Stimulated activated CD8-positive, alpha-beta memory T cell treated with anti-CD3 and anti-CD28 coated beads, Interleukin-2, amount 100 ng/mL, for 48 hours (primary cell): Measurements from ENCODE around the gene PEMT.

Experiments used
- DNase-seq, 2 donors: peaks; one replicate each; pipeline ENCODE4 v3.0.0-alpha.2; 2020; ENCODE audit warnings: low read depth in 2 of 2

PEMT gene

DNA sequence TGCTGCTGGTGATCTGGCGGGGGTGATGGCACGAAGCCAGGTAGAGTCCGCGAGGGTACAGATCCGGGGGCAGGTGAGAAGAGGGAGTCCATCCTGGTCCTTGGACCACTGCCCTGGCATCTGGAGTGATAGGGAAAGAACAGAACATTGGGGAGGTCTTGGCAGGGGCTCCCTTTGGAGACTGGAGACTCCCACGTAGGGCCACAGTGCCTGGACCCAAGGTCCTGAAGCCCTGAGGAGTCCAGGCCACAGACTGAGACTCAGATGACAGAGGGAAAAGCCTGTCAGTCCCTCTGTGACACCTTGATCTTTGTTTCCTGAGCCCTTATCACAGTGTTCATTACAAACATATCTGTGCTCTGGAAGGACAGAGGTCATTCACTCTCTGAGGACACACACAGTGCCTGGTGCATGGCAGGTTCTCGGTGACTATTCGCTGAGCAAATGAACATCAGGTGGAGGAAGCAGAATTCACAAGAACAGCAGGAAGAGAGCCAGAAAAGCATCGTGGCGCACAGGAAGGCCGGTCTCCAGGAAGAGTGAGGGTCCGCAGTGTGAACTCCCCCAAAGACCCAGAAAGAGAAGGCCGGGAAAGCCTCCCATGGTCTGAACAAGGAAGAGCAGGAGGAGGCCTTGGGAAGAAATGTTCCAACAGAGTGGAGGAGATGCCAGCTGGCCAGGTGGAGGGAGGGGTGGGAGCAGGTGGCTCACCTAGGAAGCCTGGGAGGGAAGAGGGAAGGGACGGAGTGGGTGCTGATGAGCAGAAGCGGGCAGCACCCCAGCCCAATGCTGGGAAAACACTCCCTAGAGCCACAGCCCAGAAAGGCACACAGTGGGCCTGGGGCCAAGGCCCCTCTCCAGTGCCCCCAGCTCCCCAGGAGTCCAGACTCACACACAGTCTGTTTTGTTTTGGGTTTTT lies 20.5 kb downstream of the PEMT start:
- no peak for DNase-seq

DNA sequence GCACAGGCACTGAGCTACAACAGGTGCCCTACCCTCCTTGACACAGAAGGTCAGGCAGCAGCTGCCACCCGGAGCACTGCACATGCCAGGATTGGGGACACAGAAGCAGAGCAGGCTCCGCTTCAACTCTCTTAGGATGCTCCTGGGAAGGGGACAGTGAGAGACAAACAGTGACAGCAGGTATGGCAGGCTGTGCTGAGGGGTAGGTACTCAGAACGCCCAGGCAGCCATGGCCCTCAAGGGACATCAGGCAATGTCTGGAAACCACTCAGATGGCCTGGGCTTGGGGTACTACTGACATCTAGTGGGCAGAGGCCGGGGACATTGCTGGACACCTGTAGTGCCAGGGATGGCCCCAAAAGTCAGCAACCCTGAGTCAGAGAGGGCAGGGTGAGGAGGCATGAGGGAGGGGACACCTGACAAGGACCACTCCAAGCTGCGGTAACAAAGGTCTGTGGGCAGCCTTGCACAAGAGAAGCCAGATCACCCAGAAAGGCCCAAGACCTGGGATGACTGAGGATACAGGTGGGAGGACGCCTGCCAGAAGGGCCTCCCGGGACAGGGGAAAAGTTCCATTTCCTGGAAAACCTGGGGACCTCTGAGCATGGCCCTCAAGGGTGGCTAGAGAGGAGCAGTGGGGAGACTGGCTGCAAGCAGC lies 21.2 kb downstream of the PEMT start:
- no peak for DNase-seq

DNA sequence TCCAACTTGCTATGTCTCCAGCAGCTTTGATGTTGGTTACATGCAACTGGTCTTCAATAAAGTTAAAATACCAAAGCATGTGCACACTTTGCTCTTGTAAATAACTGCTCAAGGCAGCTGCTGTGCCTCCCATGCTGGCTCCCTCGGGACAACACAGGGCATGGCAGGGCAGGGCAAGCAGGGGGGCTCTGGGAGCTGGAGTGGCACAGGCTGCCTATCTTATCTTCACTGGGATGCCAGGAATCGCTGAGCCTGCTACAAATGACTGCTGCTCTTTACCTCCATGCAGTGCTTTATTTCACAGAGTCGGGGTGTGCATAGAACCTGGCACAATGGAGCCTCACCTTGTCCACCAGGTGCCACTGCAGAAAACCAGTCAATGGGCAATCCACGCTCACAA lies 21.8 kb downstream of the PEMT start:
- no peak for DNase-seq

DNA sequence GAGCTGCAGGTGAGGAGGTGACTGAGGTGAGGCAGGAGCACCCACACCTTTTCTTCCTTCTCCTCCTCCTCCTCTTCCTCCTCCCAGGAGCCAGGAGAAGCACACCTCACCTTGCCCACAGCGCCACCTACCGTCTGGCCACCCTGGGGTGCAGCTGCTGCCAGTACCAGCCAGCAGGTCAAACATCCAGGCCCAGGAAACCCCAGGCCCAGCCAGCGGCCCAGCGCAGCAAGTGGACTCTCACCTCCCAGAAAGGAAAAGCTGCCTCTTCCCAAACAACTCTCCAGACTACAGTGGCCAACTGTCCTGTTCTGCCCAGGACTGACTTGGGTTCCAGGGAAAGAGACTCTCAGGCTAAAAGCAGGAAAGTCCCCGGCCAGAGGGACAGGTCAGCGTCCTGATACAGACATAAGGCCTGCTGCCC lies 22.7 kb downstream of the PEMT start:
- DNase-seq = peak; percentile 58 to 62

DNA sequence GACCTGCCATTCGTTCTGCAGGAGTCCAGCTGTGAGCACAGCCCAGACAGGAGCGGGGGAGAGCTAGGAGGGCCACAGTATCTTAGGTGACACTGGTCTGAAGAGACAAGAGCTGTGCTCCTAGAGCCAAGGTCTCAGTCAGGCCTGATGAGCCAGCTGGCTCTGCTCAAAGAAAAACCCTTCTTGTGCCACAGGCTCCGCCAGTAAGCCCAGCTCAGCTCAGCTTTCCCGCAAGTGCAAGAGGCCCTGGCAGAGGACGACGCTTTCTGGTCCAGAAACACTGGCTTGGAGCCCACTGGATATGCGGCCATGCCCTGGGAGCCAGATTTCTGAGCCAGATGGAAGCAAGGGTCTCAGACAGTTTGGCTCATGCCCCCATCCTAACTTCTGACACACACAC lies 23.9 kb downstream of the PEMT start:
- no peak for DNase-seq

DNA sequence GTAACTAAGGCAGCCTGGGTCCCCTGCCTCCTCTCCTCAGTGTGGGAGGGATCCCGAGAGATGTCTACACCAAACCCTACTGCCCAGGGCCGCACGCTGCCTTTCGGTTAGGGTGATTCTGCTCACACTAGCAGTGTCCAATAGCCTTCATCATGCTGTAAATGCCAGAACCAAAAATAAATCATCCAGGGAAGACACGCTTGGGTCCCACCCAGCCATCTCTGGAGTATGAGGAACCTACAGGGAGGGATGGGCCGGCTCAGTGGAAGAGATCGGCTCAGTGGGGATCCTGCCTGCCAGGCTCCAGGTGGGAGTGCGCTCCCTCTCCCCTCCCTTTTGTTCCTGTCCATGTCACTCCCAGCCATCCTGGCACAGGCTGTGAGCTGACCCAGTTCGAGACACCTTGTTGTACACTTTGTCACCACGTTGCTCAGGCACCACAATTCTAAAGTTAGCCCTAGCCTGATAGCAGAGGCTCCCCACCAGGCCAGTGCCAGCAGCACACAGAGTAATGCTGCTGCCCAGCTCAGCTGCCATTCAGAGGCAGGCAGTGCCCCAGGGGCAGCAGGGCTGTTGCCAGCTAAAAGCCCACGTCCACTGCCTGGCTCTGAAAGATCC lies 24.5 kb downstream of the PEMT start:
- DNase-seq = no peak

DNA sequence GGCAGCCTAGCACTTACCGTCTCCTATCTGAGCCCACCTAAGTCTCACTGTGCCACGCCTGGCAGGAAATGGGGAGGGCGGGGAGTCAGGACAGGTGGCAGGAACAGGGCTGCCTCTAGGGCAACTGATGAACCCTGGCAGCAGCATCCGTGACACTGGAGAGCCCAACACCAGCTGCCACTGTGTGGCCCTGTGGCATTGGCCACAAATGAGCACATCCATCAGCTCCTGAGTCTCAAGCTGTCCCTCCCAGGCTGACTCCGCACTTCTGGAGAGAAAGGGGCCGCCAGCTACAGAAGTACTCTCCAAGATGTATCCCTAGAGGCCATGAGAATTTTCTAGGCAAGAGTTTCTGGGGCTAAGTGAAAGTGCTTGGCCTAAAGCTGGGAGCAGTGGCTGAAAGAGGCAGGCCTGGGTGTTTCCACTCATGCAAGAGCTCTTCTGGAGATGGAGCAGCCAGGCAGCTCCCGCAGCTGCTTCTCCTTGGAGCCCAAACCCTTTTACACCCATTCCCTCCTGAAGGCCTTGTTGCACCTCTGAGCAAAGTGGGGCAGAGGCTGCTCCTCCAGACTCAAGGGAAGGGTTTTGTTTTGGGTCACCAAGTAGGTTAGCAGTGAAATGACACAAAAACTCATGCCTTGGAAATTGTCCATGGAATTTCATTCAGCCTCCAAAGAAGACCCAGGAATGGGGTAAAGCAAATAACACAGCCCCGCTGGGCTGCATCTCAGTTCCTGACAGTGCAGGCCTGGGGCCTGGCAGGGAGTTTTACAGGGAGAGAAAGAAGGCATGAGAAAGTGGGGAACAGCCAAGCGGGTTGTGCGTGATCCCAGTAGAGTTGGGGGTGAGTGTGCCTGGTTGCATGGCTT lies 25.8 kb downstream of the PEMT start:
- no peak for DNase-seq

DNA sequence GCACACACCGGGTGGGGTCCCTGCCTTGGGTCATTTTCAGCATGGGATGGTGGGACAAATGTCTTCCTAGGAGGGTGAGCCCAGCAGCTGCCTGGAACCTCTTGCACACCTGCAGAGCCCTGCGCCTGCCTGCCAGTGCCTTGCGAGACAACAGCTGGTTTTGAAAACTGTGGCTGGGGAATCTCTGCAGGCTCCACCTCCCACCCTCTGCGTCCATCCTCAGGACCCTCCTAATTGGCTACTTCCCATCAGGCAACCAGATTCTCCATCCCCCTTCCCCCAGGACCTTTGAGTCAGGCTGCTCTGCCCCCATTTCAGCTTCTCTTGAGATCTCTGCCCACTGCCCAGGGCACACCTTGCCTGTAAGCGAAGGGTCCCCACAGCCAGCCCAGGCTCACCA lies 26.6 kb downstream of the PEMT start:
- no peak for DNase-seq

DNA sequence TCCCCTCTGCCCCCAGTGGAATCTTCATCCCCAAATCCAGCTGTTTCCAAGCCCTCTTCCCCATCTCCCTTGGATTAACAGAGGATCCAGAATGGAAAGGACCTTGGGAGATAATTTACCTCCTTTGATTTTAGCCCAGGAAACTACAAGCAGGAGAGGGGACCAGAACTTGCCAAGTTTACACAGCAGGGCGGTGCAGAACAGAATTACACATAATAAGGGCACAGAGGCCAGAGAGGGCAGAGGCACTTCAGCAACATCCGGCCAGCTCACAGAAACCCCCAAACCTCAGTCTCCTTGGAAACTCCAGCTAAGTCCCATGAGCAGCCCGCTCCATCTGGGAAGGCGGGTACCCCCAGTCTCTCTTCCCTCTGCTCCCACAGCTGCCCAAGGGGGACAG lies 27.2 kb downstream of the PEMT start:
- DNase-seq = no peak

DNA sequence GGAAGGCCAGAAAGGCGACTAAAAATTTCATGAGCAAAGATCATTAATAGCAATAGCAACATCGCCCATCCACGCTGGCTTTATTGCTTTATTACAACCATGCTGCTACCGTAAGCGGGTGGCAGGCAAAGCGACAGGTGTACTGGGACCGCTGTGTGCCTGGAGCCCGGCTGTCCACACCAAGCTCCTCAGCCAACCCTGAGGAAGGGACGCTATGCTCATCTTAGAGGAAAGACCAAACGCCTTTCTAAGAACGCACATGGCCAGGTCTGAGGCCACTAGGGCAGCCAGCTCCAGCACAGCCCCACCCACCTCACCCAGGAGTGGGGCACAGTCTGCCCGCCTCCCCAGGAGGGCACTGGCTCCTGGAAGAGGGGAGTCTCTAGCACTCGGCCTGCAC lies 28.0 kb downstream of the PEMT start:
- DNase-seq = no peak

DNA sequence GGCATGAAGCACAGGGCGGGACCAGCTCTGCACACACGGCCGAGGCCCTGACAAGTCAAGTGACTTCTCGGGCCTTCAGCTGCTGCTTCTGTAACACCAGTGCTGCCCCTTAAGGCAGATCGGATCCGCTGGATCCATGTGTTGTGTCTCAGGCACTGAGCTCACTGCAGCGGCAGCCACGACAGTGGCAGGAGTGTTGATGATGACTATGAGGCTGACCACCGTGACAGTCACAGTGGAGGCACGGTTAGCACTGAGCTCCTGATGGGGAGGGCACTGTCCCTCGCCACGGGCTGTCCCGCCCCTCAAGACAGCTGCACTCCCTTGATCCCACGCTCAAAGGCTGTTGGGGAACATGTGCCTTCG lies 29.4 kb downstream of the PEMT start:
- DNase-seq = no peak

DNA sequence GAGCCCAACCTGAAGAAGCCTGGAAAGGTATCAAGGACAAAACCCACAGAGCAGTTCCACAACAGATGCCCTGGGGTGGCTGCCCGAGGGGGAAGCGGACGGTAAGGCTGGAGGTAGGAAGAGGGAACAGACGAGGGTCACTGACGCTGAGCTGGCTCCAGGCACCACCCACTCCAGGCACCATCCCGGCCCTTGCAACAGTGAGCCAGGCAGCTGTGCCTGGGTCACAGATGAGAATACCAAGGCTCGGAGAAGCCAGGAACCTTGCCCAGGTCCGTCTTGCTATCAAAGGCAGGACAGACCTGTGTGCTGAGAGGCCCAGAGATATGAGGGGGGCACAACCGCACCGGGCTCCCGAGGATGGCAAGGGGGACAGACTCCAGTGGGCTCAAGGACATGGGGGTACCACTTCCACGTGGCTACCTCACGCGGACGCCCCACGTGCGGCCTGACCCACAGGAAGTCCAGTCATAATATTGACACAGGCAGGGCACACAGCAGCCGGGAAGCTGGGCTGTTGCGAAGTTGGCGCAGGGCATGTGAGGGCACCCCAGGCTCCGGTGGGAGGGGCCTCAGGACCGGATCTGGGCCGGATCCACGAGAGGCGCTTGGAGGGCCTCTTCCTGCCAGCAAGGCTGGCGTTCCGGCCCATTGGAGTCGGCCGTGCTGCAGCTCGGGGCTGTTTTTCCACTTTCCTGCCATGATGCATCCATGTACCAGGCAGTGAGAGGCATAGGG lies 29.9 kb downstream of the PEMT start:
- no peak for DNase-seq

DNA sequence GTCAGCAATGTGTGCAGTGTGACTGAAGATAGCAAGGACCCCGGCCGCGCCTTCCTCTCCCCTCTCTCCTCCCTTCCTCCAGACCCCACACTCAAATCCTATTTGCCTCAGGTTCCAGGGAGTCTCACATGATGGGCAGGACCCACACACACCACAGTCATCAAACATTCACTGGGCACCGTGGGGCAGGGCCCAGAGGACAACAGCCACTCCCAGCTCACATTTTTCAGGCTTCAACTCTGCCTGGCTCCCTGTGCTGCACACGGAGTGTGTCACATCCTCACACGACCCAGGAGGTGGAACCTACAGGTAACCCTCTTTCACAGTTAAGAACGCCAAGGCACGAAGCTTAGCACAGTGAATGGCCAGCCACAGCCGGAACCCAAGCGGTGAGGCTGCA lies 30.5 kb downstream of the PEMT start:
- no peak for DNase-seq

DNA sequence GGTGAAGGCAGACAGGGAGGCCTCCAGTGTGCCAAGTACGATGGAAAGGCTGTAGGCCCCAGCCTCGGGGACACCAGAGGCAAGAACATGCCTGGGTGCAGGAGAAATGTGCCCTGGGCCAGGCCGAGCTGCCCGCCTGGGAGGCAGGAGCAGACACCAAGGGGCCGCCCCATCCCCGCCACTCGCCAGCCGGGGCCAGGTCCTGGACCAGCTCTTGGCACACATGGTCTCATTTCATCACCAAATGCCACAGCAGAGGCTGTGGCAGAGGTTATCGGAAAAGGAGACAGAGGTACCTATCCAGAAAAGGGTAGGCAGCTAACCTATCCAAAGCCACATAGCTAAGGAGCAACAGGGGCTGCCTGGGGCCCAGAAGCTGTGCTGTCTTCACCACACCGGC lies 31.3 kb downstream of the PEMT start:
- no peak for DNase-seq

DNA sequence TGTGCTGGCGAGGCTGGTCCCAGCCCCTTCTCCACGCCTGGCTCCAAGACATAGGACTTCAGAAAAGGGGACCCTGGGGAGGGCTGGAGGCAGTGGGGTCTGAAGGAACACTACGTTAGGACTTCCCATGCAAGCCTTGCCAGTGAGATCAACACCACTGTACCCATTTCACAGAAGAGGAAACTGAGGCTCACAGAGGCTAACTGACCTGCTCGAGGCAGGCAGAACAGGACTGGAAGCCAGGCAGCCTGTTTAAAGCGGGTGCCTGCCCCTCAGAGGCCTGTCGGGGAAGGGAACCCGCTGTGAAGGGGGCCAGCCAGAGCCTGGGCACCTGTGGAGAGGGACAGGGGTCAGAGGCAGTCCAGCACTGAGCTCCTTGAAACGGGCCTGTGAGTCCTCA lies 32.3 kb downstream of the PEMT start:
- no peak for DNase-seq

DNA sequence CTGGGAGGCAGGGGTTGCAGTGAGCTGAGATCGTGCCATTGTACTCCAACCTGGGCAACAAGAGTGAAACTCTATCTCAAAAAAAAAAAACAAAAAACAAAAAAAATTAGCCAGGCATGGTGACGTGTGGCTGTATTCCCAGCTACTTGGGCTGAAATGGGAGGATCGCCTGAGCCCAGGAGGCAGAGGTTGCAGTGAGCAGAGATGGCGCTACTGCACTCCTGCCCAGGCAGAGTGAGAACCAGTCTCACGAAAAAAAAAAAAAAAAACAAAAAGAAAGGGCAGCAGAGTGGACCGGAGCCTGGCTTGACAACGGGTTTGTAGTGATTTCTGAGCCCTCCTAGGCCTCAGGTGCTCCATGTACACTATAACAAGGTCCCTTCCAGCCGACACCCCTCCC lies 33.1 kb downstream of the PEMT start:
- DNase-seq = no peak

DNA sequence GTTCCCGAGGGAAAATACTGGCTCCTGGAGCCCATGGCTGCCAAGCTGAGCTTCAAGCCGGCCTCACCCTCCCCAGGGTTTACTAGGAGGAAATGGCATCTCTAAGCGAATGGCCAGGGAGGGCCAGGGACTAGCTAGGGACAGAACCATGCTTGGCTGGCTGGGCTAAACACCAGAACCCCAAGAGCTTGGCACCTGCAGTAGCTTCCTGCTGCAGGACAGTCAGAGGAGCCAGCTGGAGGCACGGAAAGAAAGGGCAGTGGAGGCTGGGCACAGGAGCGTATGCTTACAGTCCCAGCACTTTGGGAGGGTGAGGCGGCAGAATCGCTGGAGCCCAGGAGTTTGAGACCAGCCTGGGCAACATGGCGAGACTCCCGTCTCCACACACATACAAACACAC lies 33.7 kb downstream of the PEMT start:
- DNase-seq = no peak

DNA sequence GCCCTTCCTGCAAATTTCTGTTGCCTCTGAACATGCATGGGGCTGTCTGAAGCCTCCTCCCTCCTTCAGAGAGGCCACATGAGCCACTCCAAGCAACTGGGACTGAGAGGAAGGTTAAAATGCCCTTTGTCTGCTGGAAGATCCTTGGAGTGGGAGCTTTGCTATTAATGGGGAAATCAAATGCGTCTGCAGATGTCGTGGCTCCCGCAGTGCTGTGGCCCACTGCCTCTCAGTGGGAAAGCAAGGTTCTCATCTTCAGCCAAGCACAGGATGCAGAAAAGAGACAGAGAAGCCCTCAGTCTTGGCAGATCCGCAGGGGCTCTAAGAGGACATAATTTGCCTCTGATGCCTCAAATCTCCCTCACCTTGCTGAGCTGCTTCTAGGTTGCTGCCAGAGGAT lies 34.8 kb downstream of the PEMT start:
- DNase-seq = no peak

DNA sequence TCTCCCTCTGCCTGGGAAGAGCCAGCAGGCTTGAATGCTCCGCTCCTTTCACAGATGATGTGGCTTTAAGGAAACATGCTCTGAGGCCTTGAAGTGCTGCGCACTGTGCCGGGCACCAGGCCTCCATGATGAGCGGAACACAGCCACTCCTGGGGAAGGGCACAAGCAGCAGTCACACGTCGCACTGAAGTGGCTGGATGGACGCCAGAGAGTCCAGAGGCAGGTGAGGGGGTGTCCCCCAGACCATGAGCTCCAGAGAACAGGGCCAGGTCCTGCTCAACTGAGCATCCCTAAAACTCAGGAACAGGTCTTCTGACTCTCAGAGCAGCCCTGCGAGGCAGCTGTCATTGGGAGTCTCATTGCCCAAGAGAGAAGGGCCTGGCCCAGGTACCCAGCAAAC lies 35.6 kb downstream of the PEMT start:
- DNase-seq = no peak

DNA sequence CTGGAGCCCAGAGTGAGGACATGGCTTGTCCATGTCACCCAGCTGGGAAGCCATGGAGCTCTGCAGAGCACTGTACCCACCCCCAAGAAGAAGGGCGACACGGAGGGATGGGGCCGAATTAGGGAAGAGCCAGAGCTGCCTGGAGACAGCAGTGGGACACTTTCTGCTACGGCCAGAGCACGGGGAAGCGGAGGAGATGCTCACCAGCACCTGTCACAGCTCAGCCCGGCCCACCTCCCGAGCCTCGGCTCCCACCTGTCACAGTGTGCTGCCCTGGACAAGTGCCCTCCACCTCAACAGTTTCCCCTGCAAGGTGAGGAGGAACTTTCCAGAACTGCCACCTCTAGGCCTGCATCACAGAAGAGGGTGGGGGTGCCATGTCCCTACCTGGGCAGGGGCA lies 36.4 kb downstream of the PEMT start:
- DNase-seq = no peak

DNA sequence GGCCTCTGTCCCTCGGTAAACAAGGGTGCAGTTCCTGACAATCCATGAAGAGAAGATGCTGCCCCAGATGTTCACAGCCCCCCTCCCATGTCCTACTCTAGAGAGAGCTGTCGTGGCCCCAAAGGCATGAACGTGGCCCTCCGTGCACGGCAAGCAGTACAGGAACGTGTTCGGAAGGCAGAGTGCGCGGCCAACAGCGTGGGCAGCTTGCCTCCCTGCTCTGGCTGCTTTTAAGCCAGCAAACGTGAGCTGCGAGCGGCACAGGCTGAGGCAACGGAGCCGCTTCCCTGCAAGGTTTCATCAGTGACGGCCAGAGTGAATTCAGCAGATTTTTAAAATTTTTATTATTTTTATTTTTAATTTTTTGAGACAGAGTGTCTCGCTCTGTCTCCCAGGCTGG lies 37.2 kb downstream of the PEMT start:
- DNase-seq = no peak
